ENCODE results near the gene CLASRP. TPM values are rescaled to one million over a fixed set of nuclear protein-coding genes. Genes with fewer than 3 reads are reported as not detected.

Gene CLASRP
- total and polyA plus RNA-seq, 9 of the 15 experiments (the other 6 are each of a cell fraction or from before 2014, with no cell fraction given): 0.94 to 86.3 (median 44.0) TPM

- TF ChIP-seq ZNF609 (CRISPR knock-in tag; IDR thresholded peaks at IDR 0.05; ENCODE audit: borderline replicate concordance) (no peak), ZNF655 (CRISPR knock-in tag; IDR thresholded peaks at IDR 0.05) (no peak), MAX (CRISPR knock-in tag; IDR thresholded peaks at IDR 0.05) (no peak), ZC3H4 (CRISPR knock-in tag; IDR thresholded peaks at IDR 0.05; ENCODE audit: borderline replicate concordance) (no peak), TRIM28 (IDR thresholded peaks at IDR 0.05) (0 out of 2 replicates have a peak, but pooled peaks have one; percentile 36), ZNF140 (CRISPR knock-in tag; IDR thresholded peaks at IDR 0.05) (no peak), RCOR1 (IDR thresholded peaks at IDR 0.05; ENCODE audit: borderline replicate concordance in 1 of 2, low read depth in 2 of 2, low read length in 2 of 2) (peak; percentile 45 to 85; a peak in 3 of 4 replicates), ZNF318 (IDR thresholded peaks at IDR 0.05; ENCODE audit: borderline replicate concordance in 1 of 2, low read depth in 1 of 2) (no peak), ESRRB (CRISPR knock-in tag; IDR thresholded peaks at IDR 0.05; ENCODE audit: borderline replicate concordance) (no peak), FOXO4 (CRISPR knock-in tag; IDR thresholded peaks at IDR 0.05) (no peak), ZNF384 (IDR thresholded peaks at IDR 0.05; ENCODE audit: low read depth, low read length) (no peak)
Observed at GRCh38 chr19:45035755-45036154, 3.1 kb upstream of the CLASRP start (continued).
